ENCODE measurements around the gene PRDX6. TPM values are rescaled to one million over a fixed set of nuclear protein-coding genes. Genes with fewer than 3 reads are reported as not detected.

Gene PRDX6
- total and polyA plus RNA-seq, 2 of the 8 experiments (the other 6 are each of a cell fraction or from before 2014, with no cell fraction given), result 348 to 677 TPM

DNA sequence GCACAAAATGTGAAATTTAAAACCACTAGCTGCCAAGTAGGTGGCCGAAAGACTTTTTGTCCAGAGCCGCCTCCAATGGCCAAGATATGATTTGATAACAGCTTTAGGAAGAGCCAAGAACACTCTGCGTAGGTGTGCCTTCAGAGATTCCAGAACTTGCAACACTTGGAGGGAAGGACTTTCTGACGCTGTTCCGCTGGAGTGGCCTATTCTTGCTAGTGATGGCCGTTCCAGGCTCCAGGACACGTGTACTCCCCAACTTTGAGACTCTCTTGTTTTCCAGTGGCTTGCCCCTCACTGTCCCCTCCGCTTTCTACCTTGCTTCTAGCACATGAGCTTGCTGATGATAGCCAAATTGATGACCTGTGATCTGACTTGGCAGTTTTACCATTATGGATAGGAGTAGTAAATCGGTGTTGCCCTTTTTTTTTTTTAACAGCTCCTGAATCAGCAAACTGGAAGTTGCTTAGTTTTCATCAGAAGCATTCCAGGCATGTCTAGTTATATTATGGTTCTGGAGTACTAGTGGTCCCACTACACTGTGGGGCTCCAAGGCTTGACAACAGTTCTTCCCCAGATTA is 1.0 kb downstream of the PRDX6 start (continued):
- peak in 1 of 2 experiments; percentile 70; a peak in 2 of 4 replicates for TF ChIP-seq SIN3A (conservative IDR thresholded peaks at IDR 0.05 in 1 of 2, IDR thresholded peaks at IDR 0.05 in 1 of 2; ENCODE audit: low read depth in 1 of 2, low read length in 2 of 2)
- TF ChIP-seq SRF (IDR thresholded peaks at IDR 0.05; ENCODE audit: low read depth, low read length), result no peak

All from H1 (cell line).